SK-N-MC (cell line): Measurements from ENCODE around the gene GSK3B.

Experiments
- DNase-seq: peaks from one replicate; pipeline ENCODE4 v3.0.0-alpha.2; 2011; ENCODE audit warnings: low read depth, low spot score
- H3K27ac ChIP-seq: fragments of 200-600 bp; sonication (generic); 2 replicates; pipeline ENCODE4 v1.5.1; 2016; ENCODE audit warnings: mixed run types
- H3K36me3 ChIP-seq: fragments of 200-600 bp; sonication (generic); 2 replicates; pipeline ENCODE4 v1.6.1; 2017; ENCODE audit warnings: antibody characterized with exemption, low read length, mixed read lengths; ENCODE audit not compliant: insufficient read depth
- H3K4me3 ChIP-seq: fragments of 200-600 bp; sonication (generic); 2 replicates; pipeline ENCODE4 v1.5.1; 2016
- H3K9ac ChIP-seq: fragments of 200-600 bp; sonication (generic); 2 replicates; pipeline ENCODE4 v1.8.0; 2017; ENCODE audit warnings: mixed run types, mixed read lengths; ENCODE audit not compliant: insufficient read length
- H3K9me3 ChIP-seq: fragments of 200-600 bp; sonication (generic); 2 replicates; pipeline ENCODE4 v1.6.1; 2017; ENCODE audit warnings: low read depth, mild to moderate bottlenecking, antibody characterized with exemption, low read length, moderate library complexity, mixed read lengths
- EZH2 ChIP-seq: fragments of 200-600 bp; sonication (generic); IDR thresholded peaks from one replicate; pipeline ENCODE4 v1.6.1; 2017; ENCODE audit warnings: antibody characterized with exemption
- FOXP2 ChIP-seq: optimal IDR thresholded peaks from 2 replicates; pipeline ENCODE3; 2011; ENCODE audit warnings: mild to moderate bottlenecking, moderate library complexity; ENCODE audit not compliant: insufficient read depth; ENCODE audit errors: extremely low read length, control extremely low read depth
- POLR2AphosphoS5 ChIP-seq: IDR thresholded peaks from 2 replicates; pipeline ENCODE4 v1.6.1; 2012; ENCODE audit warnings: mild to moderate bottlenecking, low read depth, low read length, borderline replicate concordance

Gene GSK3B

DNA sequence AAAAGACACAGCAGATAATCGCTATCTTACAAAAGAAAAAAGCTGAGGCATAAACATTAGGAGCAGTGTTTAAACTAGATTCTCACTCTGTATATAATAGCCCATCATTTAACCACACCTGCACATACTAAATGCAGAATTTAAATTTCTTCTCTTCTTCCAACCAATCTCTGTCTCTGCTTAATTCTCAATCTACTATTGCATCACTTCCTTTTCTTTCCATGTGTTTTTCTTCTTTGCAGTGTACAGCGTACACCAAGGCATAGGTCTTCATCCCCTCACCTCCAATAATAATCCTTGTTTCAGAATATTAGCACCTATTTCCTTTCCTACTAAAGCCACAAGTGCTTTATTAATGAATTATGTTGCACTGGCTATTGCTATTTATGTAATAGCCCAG lies 221.5 kb downstream of the GSK3B start:
- Histone ChIP-seq H3K27ac (no peak overlapping the region), H3K9me3 (no peaks in the 10 kb centered on the region), H3K4me3 (no peak overlapping the region), H3K9ac (no peak overlapping the region), H3K36me3 (no peaks in the 10 kb centered on the region)
- TF ChIP-seq FOXP2 (no peak), POLR2AphosphoS5 (no peak), EZH2 (no peak)
- no peak for DNase-seq

DNA sequence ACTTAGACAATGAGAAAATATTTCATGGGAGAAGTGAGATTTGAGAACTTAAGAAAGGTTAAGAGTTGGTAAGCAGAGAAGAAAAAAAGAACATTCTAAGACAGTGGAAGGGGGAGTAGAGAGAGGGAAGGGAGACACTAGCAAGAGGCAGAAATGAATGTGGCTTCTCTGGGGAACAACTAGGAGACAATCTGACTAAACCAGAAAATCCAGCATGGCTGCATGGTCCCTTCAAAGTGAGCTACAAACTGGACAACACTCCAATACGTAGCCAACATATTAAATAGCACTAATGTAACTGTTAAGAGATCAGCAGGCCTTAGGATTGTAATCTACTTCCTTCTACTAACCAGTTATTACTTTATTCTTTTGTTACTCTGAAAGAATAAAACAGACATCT lies 222.7 kb downstream of the GSK3B start:
- no peak for DNase-seq
- TF ChIP-seq POLR2AphosphoS5: no peak
- no peak for TF ChIP-seq EZH2
- TF ChIP-seq FOXP2: no peak
- Histone ChIP-seq H3K4me3 (no peak overlapping the region), H3K9me3 (no peaks in the 10 kb centered on the region), H3K36me3 (no peaks in the 10 kb centered on the region), H3K27ac (no peak overlapping the region), H3K9ac (no peak overlapping the region)

DNA sequence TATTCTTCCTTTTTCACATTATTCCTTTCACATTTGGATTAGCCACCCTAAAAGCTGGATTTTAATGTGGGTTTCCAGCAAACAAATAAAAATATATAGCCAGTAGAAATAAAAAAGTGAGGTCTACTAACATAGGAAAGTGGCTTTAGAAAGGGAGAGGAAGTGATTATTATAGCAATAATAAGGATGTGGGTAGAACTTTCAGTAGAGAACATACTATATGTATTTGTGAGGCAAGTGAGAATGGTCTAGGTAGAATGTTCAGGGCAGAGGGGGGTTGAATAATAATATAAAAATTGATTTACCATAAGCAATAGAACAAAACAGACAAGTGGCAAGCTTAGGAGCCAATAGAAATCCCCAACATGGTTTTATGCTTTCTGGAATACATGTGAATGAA lies 223.7 kb downstream of the GSK3B start:
- no peak overlapping the region for H3K4me3 ChIP-seq
- 0 out of 2 replicates have a peak, but pooled peaks cover 4% of the 10 kb centered on the region for H3K36me3 ChIP-seq
- no peak for TF ChIP-seq EZH2
- no peak for TF ChIP-seq FOXP2
- TF ChIP-seq POLR2AphosphoS5: no peak
- H3K27ac ChIP-seq: no peak overlapping the region
- DNase-seq: no peak
- H3K9ac ChIP-seq: no peak overlapping the region
- no peaks in the 10 kb centered on the region for H3K9me3 ChIP-seq

DNA sequence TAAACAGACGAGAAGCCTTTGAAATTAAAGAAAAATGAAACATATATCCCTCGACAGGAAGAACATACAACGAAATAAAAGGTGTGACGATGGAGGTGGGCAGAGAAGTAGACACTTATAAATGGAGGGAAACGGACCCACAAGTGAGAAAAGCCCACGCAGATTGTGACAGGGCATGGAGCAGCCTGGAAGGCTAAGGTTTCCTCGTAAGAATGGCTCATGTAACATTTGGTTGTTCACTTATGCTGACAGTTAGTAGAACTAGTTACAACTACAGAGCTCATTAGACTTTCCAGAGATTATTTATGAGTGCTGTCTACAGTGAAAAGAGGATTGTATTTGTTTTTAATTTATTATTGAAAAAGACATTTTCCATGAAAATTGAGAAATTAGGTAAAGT lies 229.8 kb downstream of the GSK3B start:
- Histone ChIP-seq H3K27ac (no peak overlapping the region), H3K36me3 (peaks cover 27% of the 10 kb centered on the region), H3K4me3 (no peak overlapping the region), H3K9ac (no peak overlapping the region), H3K9me3 (no peaks in the 10 kb centered on the region)
- DNase-seq: no peak
- TF ChIP-seq POLR2AphosphoS5 (no peak), EZH2 (no peak), FOXP2 (no peak)

DNA sequence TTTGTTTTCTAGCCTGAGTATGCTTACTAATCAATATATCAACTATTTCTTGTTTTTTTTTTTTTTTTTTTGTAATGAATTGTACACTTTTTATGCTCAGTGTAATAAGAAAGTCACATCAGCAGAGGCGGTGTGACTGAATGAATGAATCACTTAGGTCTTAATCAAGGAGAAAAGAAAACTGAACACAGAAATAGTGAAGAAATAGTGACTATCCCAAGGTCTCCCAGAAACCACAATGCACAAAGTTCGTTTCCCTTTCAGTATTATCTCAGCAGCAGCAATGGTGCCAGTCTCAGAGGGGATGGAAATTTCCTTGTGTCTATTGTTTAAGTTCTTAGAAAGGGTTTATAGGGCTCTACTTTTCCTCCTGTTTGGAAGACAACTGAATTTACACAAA lies 231.6 kb downstream of the GSK3B start:
- H3K9me3 ChIP-seq: peaks cover 5% of the 10 kb centered on the region; the same call in 1 of the 2 replicates
- no peak for TF ChIP-seq POLR2AphosphoS5
- TF ChIP-seq FOXP2: no peak
- no peak for TF ChIP-seq EZH2
- no peak overlapping the region for H3K4me3 ChIP-seq
- DNase-seq: no peak
- H3K9ac ChIP-seq: no peak overlapping the region
- peaks cover 42% of the 10 kb centered on the region for H3K36me3 ChIP-seq
- H3K27ac ChIP-seq: no peak overlapping the region

DNA sequence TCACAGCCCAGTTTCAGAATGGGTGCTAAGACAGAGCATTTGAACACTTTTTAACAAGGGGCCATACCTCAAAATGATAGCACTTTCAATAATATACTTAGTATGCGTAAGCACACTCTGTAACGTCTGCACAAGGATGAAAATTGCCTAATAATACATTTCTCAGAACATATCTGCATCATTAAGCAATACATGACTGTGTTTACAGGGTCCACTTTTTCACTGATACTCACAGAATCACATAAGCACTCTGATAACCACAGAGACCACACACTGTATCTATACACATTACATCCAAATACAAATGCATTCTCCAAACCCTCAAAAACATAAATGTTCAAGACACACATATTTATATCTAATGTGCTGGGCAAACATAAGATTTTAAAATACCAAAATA lies 232.6 kb downstream of the GSK3B start:
- H3K9ac ChIP-seq: no peak overlapping the region
- no peak for TF ChIP-seq POLR2AphosphoS5
- no peak overlapping the region for H3K27ac ChIP-seq
- DNase-seq: no peak
- peaks cover 8% of the 10 kb centered on the region; the same call in 1 of the 2 replicates for H3K9me3 ChIP-seq
- H3K4me3 ChIP-seq: no peak overlapping the region
- H3K36me3 ChIP-seq: peaks cover 50% of the 10 kb centered on the region

DNA sequence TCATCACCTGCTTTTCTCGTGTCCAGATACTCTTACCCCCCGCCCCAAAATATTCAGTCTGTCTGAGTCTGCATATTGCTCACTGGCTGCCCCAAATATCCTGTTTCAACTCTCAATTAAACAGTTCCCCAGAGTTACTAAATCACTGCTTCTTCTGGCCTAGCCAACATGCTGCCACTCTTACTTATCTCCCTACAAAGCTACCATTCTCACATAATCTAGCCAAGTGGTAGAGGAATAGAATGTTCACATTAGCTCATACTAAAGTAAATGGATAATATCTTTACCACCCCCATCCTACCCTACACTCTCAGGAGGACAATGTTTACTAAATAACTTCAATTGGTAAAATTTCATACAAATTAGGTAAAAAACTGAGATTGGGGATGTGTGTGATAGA lies 234.5 kb downstream of the GSK3B start:
- no peak overlapping the region for H3K9ac ChIP-seq
- no peak for TF ChIP-seq EZH2
- TF ChIP-seq FOXP2: no peak
- TF ChIP-seq POLR2AphosphoS5: no peak
- peaks cover 8% of the 10 kb centered on the region; the same call in 1 of the 2 replicates for H3K9me3 ChIP-seq
- H3K27ac ChIP-seq: no peak overlapping the region
- DNase-seq: no peak
- no peak overlapping the region for H3K4me3 ChIP-seq
- peaks cover 55% of the 10 kb centered on the region for H3K36me3 ChIP-seq

DNA sequence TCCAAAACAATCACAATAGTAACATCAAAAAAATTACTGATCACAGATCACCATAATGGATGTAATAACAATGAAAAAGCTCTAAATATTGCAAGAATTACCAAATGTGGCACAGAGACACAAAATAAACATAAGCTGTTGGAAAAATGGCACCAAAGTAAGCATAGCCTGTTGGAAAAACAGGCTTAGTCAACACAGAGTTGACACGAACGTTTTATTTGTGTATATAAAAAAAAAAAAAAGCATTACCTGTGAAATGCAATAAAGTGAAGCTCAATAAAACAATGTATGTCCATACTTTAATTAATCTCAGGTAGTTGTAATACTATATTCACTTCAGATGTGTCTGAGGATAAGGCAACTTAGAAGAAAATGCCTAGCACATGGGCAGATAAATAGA lies 235.3 kb downstream of the GSK3B start:
- Histone ChIP-seq H3K9me3 (peaks cover 8% of the 10 kb centered on the region; the same call in 1 of the 2 replicates), H3K27ac (no peak overlapping the region), H3K36me3 (peaks cover 54% of the 10 kb centered on the region), H3K4me3 (no peak overlapping the region), H3K9ac (no peak overlapping the region)
- no peak for DNase-seq
- TF ChIP-seq POLR2AphosphoS5 (no peak), FOXP2 (no peak), EZH2 (no peak)

DNA sequence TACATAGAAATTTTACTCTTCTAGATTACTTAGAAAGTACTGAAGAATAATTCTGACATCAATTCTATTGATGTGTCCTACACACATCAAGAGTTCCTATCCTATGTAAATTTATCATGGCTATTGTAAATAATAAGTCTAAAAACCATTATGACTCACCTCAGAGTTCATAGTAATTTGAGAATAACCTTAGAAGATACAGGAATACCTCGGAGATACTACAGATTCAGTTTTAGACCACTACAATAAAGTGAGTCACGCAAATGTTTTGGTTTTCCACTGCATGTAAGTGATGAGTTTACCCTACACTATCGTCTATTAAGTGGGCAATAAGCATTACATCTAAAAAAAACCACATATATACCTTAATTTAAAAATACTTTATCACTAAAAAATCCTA lies 237.6 kb downstream of the GSK3B start:
- no peak overlapping the region for H3K4me3 ChIP-seq
- H3K27ac ChIP-seq: no peak overlapping the region
- TF ChIP-seq FOXP2 (no peak), EZH2 (no peak), POLR2AphosphoS5 (no peak)
- DNase-seq: no peak
- no peak overlapping the region for H3K9ac ChIP-seq
- H3K36me3 ChIP-seq: peaks cover 39% of the 10 kb centered on the region
- H3K9me3 ChIP-seq: peaks cover 8% of the 10 kb centered on the region; the same call in 1 of the 2 replicates
